ENCODE results near the gene PIK3C2A.
A peak's percentile ranks its signal among the peaks of the same experiment; 100 is the strongest.

PIK3C2A gene

DNA sequence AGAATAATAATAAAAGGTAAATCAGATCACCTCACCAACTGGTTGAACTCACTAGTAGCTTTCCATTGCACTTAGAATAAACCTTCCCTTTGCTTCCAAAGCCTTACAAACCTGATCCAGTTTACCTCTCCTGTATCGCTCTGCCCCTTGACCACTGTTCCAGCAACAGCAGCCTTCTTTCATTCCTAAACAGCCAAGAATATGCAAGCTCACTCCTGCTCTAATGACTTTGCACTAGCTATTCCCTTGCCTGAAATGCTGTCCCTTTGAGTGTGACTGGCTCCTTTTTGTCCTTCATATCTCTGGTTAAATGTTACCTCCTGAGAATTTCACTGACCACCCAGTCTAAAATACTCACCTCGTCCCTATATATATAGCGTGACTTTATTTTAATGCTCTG lies 9.6 kb upstream of the PIK3C2A start:
- DNase-seq, result no peak

DNA sequence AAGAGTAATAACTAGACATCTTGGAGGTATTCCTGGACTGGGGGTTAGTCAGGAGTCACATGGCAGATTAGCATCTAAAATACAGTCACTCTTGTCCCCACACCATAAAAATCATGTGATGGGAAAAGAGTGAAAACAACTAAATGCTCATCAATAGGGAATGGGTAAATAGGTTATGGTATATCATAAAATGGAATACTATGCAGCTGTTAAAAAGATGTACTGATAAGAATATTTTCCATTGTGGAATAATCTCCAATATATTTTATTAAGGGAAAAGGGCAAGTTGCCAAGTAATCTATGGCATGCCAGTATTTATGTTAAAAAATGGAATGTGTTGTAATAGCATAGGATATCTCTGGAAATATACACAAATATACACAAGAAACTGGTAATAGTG lies 6.6 kb upstream of the PIK3C2A start:
- DNase-seq, result no peak

- DNase-seq, result no peak
Observed at GRCh38 chr11:17211286-17211685, 3.5 kb upstream of the PIK3C2A start.

DNA sequence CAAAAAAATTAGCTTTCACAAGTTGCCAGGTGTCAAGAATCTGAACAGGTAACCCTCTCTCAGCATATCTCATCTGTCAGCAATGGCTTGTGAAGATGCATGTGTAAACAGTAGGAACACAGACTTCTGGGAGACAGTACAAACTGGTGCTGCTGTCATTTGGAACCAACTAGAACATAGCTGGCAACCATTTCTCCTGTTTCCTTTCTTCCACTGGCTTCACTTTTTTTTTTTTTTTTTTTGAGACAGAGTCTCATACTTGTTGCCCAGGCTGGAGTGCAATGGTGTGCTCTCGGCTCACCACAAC lies 2.1 kb upstream of the PIK3C2A start:
- DNase-seq, result no peak

GRCh38 chr11:17208257-17208999 lies 642 bp upstream of the PIK3C2A start:
- DNase-seq, result peak; percentile 78

DNA sequence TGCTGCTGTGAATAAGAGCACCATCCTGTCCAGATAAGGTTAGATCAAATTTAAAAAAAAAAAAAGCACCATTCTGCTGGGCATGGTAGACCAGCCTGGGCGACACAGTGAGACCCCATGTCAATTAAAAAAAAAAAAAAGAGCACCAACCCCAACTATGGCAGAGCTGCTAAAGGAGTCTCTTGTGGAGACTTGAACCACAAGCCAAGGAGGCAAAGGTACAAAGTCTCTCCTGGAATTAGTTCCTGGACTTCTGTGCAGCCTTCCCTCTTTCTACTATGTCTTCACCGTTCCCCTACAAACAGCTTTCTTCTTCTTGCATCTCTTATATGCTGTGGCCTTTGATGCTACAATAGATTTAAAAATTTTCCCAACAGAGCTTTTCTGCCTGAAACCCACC lies 1.3 kb downstream of the PIK3C2A start:
- no peak for DNase-seq

GRCh38 chr11:17197431-17197898 lies 10.3 kb downstream of the PIK3C2A start:
- peak; percentile 48 for DNase-seq

- DNase-seq, result no peak
Observed at GRCh38 chr11:17188675-17189074, 19.1 kb downstream of the PIK3C2A start.

- DNase-seq, result no peak
Observed at GRCh38 chr11:17186932-17187692, 20.7 kb downstream of the PIK3C2A start.

DNA sequence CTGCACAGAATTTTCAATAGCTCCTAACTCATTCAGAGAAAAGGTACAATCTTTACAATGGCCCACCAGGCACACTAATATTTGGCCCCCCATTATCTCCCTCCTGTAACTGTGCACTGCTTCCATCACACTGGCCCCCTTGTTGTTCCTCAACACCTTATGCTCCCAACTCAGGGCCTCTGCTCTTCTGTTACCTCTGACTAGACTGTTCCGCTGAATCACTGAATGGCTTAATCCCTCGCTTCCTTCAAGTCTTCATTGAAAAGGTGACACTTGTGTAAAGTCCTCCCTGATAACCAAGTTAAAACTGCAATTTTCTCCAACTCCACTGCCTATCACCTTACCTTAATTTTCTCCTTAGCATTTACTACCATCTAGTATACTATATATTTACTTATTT lies 21.8 kb downstream of the PIK3C2A start:
- no peak for DNase-seq

- no peak for DNase-seq
Observed at GRCh38 chr11:17184882-17185587, 22.8 kb downstream of the PIK3C2A start.

DNA sequence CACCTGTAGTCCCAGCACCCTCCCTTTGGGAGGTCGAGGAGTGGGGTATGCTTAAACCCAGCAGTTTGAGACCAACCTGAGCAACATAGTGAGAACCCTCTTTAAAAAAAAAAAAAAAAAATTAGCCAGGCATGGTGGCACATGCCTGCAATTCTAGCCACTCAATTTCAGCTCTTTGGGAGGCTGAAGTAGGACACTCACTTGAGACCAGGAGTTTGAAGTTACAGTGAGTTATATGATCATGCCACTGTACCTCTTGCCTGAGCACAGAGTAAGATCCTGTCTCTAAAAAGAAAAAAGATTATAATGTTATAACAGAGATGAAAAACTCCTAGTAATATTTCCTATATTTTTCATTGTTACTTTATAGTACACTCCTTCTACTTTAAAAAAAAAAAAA lies 23.9 kb downstream of the PIK3C2A start:
- DNase-seq, result no peak

DNA sequence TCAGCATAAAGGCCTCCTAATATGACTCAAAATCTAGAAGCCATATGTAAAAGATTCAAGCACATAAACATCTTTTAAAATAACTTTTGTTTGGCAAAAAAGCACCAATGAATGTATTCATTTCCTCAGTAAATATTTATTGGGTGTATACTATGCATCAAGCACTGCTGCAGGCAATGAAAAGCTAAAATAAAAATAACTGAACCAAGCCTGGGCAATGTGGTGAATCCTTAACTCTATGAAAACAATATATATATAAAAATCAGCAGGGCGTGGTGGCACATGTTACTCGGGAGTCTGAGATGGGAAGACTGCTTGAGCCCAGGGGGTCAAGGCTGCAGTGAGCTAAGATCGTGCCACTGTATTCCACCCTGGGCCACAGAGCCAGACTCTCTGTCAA lies 27.8 kb downstream of the PIK3C2A start:
- no peak for DNase-seq

GRCh38 chr11:17173332-17173731 lies 34.5 kb downstream of the PIK3C2A start:
- no peak for DNase-seq

GRCh38 chr11:17171916-17172315 lies 35.9 kb downstream of the PIK3C2A start:
- DNase-seq, result peak; percentile 77

GRCh38 chr11:17171343-17171742 lies 36.4 kb downstream of the PIK3C2A start:
- peak; percentile 64 for DNase-seq

DNA sequence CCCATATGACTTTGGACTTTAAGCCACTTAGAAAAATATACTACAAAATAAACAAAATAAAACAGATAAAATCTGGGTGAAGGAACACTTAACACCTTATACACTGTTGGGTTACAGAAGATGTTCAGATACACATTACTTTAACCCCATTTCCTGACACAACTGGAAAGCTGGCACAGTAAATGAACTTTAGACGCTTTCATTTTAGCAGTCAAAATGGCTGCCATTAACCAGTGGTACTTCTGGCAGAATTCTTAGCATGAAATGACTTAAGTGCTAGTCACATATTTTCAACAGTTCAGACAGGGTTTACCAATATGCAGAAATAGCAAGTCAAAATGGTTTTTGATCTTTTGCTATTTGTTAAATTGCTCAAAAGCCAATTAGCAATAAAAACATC lies 37.9 kb downstream of the PIK3C2A start:
- DNase-seq, result no peak

DNA sequence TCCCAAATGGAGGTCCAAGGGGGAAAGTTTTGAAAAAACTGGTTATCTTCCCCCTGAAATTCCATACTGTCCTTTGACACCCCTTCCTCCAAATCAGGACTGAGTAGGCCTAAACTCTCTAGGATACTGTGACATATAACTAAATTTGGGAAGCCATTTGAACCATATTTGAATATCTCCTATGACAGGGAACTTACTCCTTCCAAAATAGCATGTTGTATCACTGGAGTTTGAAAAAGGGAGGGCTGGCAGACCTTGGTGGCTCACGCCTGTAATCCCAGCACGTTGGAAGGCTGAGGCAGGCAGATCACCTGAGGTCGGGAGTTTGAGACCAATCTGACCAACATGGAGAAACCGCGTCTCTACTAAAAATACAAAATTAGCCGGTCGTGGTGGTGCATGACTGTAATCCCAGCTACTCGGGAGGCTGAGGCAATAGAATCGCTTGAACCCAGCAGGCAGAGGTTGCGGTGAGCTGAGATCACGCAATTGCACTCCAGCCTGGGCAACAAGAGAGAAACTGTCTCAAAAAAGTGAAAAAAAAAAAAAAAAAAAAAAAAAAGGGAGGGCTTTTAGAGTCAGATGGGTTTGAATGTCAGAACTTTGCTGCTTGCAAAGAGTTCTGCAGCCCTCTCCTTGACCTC lies 42.4 kb downstream of the PIK3C2A start:
- DNase-seq, result no peak

GRCh38 chr11:17164361-17165246 lies 43.2 kb downstream of the PIK3C2A start:
- DNase-seq, result no peak

DNA sequence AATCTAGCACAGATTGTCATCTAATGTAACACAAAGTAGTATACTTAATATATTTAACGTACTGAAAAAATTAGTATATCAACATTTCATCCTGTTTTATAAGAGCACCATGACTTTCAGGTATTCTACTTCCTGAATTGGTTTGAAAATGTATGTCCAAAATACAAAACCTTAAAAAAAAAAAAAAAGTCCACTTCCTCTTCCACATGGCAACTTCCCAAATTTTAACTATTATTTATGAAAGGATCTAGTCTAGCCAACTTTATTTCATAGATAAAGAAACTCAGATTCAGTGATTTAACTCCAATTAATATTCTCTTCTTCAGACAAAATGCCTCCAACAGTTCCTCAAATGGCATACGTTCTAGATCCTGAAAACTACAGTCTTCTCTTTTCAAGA lies 44.0 kb downstream of the PIK3C2A start:
- no peak for DNase-seq

DNA sequence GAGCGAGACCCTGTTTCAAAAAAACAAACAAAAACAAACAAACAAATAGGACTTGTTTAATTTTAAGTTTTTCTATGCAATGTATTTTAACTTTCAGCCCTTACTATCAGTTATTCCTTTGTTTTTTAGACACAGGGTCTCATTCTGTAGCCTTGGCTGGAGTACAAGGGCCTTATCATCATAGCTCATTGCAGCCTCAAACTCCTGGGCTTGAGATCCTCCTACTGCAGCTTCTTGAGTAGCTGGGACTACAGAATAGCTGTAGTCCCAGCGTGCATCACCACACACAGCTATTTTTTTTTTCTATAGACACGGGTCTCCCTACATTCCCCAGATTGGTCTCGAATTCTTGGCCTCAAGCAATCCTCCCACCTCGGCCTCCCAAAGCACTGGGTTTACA lies 44.5 kb downstream of the PIK3C2A start:
- no peak for DNase-seq

- DNase-seq, result no peak
Observed at GRCh38 chr11:17162376-17162775, 45.4 kb downstream of the PIK3C2A start.
